ENCODE results near the gene KLK12. TPM values are rescaled to one million over a fixed set of nuclear protein-coding genes. Genes with fewer than 3 reads are reported as not detected.

Gene KLK12
- total RNA-seq, 1 experiment from 2014 or later = not detected

GRCh38 chr19:51022526-51022925 is 12.3 kb downstream of the KLK12 start:
- Histone ChIP-seq H3F3A (ENCODE audit: low read length, unreplicated experiment) (no peaks in the 10 kb centered on the region), H3K4me2 (ENCODE audit: low read length) (no peak overlapping the region), H3K27me3 (ENCODE audit: low read length) (peaks cover 2% of the 10 kb centered on the region; the same call in 1 of the 2 replicates), H3K9ac (ENCODE audit: low read length) (no peak overlapping the region), H3K4me3 (ENCODE audit: low read length) (no peak overlapping the region), H4K20me1 (ENCODE audit: low read length) (no peaks in the 10 kb centered on the region), H3K27ac (ENCODE audit: low read length) (no peak overlapping the region), H2AFZ (ENCODE audit: low read length) (no peak overlapping the region), H3K79me2 (ENCODE audit: low read length) (no peaks in the 10 kb centered on the region), H3K9me3 (ENCODE audit: low read length) (no peaks in the 10 kb centered on the region), H3K9me2 (replicated peaks; ENCODE audit: low read length) (no peaks in the 10 kb centered on the region), H3K36me3 (ENCODE audit: low read depth, low read length) (no peaks in the 10 kb centered on the region), H3K4me1 (ENCODE audit: insufficient read depth, low read length) (peaks cover 11% of the 10 kb centered on the region)
- ChIA-PET CTCF (no interaction called here), POLR2A (ENCODE audit: unreplicated experiment) (no interaction called here)
- intact Hi-C loops (cut with micrococcal nuclease) = loop anchor here (5.0 kb wide), 1 partner anchor 315 kb away; no protein-coding TSS in a partner anchor
- BruUV-seq (replicated peaks) = no TSS peak
- ATAC-seq (no peak), DNase-seq (no peak)
- TF ChIP-seq CTCF (conservative IDR thresholded peaks at IDR 0.05; ENCODE audit: low read depth, low read length) (no peak), EZH2phosphoT487 (IDR thresholded peaks at IDR 0.05; ENCODE audit: borderline replicate concordance, low read length) (no peak), EZH2 (IDR thresholded peaks at IDR 0.05; ENCODE audit: low read length, unreplicated experiment) (no peak)

- Histone ChIP-seq H3K4me1 (ENCODE audit: insufficient read depth, low read length) (peaks cover 16% of the 10 kb centered on the region), H3K9me2 (replicated peaks; ENCODE audit: low read length) (no peaks in the 10 kb centered on the region), H4K20me1 (ENCODE audit: low read length) (no peaks in the 10 kb centered on the region), H3K27ac (ENCODE audit: low read length) (no peak overlapping the region), H3K79me2 (ENCODE audit: low read length) (no peaks in the 10 kb centered on the region), H3K9ac (ENCODE audit: low read length) (no peak overlapping the region), H3K4me3 (ENCODE audit: low read length) (no peak overlapping the region), H3F3A (ENCODE audit: low read length, unreplicated experiment) (no peaks in the 10 kb centered on the region), H3K4me2 (ENCODE audit: low read length) (peak overlapping the region; percentile 24), H2AFZ (ENCODE audit: low read length) (peak overlapping the region; percentile 26), H3K27me3 (ENCODE audit: low read length) (no peaks in the 10 kb centered on the region), H3K9me3 (ENCODE audit: low read length) (no peaks in the 10 kb centered on the region), H3K36me3 (ENCODE audit: low read depth, low read length) (no peaks in the 10 kb centered on the region)
- CTCF ChIA-PET = interaction anchor here (0.5 to 3.5 kb wide), 12 partner anchors 48 to 664 kb away, joined by 3 to 79 read pairs (median 4); no protein-coding TSS in a partner anchor
- peak; percentile 97 for TF ChIP-seq CTCF (conservative IDR thresholded peaks at IDR 0.05; ENCODE audit: low read depth, low read length)
- TF ChIP-seq EZH2 (IDR thresholded peaks at IDR 0.05; ENCODE audit: low read length, unreplicated experiment) = no peak
- POLR2A ChIA-PET (ENCODE audit: unreplicated experiment) = no interaction called here
- ATAC-seq (peak; percentile 58), DNase-seq (peak; percentile 85)
- no TSS peak for BruUV-seq (replicated peaks)
- intact Hi-C loops (cut with micrococcal nuclease) = loop anchor here (1.0 to 5.0 kb wide), 4 partner anchors 49 to 314 kb away; no protein-coding TSS in a partner anchor
Measured at GRCh38 chr19:51020988-51021651, 13.7 kb downstream of the KLK12 start.

GRCh38 chr19:51019544-51019925 is 15.3 kb downstream of the KLK12 start, which contains the start of gene KLK10:
Gene KLK10, minus strand, starts transcription at chr19:51019709. Its CDS starts 579 bp downstream, at chr19:51019130.
- Histone ChIP-seq H3K36me3 (ENCODE audit: low read depth, low read length) (no peaks in the 10 kb centered on the region), H3K27ac (ENCODE audit: low read length) (peak within 1 kb of the TSS; percentile 6), H2AFZ (ENCODE audit: low read length) (no peak within 1 kb of the TSS), H3K4me3 (ENCODE audit: low read length) (no peak within 1 kb of the TSS), H3K4me2 (ENCODE audit: low read length) (no peak within 1 kb of the TSS), H3K9ac (ENCODE audit: low read length) (no peak within 1 kb of the TSS), H3F3A (ENCODE audit: low read length, unreplicated experiment) (no peaks in the 10 kb centered on the region), H3K27me3 (ENCODE audit: low read length) (no peaks in the 10 kb centered on the region), H3K9me3 (ENCODE audit: low read length) (no peaks in the 10 kb centered on the region), H3K4me1 (ENCODE audit: insufficient read depth, low read length) (peaks cover 16% of the 10 kb centered on the region), H3K9me2 (replicated peaks; ENCODE audit: low read length) (no peaks in the 10 kb centered on the region), H3K79me2 (ENCODE audit: low read length) (no peaks in the 10 kb centered on the region), H4K20me1 (ENCODE audit: low read length) (no peaks in the 10 kb centered on the region)
- TF ChIP-seq CTCF (conservative IDR thresholded peaks at IDR 0.05; ENCODE audit: low read depth, low read length) (no peak), EZH2phosphoT487 (IDR thresholded peaks at IDR 0.05; ENCODE audit: borderline replicate concordance, low read length) (no peak), EZH2 (IDR thresholded peaks at IDR 0.05; ENCODE audit: low read length, unreplicated experiment) (no peak)
- ChIA-PET CTCF (interaction anchor here (3.5 kb wide), 1 partner anchor 75 kb away, joined by 79 read pairs; no protein-coding TSS in a partner anchor), POLR2A (ENCODE audit: unreplicated experiment) (no interaction called here)
- no peak for ATAC-seq
- intact Hi-C loops (cut with micrococcal nuclease) = loop anchor here (5.0 kb wide), 1 partner anchor 217 kb away; no protein-coding TSS in a partner anchor
- no peak for DNase-seq
- BruUV-seq (replicated peaks) = no TSS peak
